Measurements from ENCODE around the gene MYL7.

Gene MYL7

GRCh38 chr7:44110719-44111635, 30.2 kb downstream of the MYL7 start:
- H3K27ac ChIP-seq (ENCODE audit: low read length) = no peak overlapping the region
- WGBS (ENCODE audit: insufficient coverage, insufficient read length) = no CpG with 5 or more reads among the region's 27 CpGs
- peaks cover 36% of the 10 kb centered on the region for H3K36me3 ChIP-seq (ENCODE audit: control insufficient read depth, insufficient read depth, low read length)
- H3K27me3 ChIP-seq (ENCODE audit: control insufficient read depth, insufficient read depth, low read length) = no peaks in the 10 kb centered on the region
- H3K4me1 ChIP-seq (ENCODE audit: control insufficient read depth, insufficient read depth, low read length) = 0 out of 2 replicates have a peak, but pooled peaks cover 2% of the 10 kb centered on the region
- no peak for DNase-seq (ENCODE audit: low read depth, low spot score)
- no peak overlapping the region for H3K4me3 ChIP-seq (ENCODE audit: low read length)
- no peaks in the 10 kb centered on the region for H3K9me3 ChIP-seq (ENCODE audit: control insufficient read depth, insufficient read depth, low read length)

DNA sequence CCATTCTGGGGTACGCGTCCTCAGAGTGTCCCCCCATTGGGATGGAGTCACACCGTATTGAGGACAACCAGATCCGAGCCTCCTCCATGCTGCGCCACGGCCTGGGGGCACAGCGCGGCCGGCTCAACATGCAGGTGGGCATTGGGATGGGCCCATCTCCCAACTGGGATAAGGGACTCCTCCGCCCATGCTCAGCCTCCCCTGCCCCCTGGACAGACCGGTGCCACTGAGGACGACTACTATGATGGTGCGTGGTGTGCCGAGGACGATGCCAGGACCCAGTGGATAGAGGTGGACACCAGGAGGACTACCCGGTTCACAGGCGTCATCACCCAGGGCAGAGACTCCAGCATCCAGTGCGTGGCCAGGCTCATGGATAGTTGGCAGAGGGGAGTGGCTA, 31.1 kb downstream of the MYL7 start:
- H3K9me3 ChIP-seq (ENCODE audit: control insufficient read depth, insufficient read depth, low read length) = no peaks in the 10 kb centered on the region
- no peak for DNase-seq (ENCODE audit: low read depth, low spot score)
- no peak overlapping the region for H3K4me3 ChIP-seq (ENCODE audit: low read length)
- H3K36me3 ChIP-seq (ENCODE audit: control insufficient read depth, insufficient read depth, low read length) = peaks cover 28% of the 10 kb centered on the region
- WGBS (ENCODE audit: insufficient coverage, insufficient read length) = no CpG with 5 or more reads among the region's 18 CpGs
- no peak overlapping the region for H3K27ac ChIP-seq (ENCODE audit: low read length)
- 0 out of 2 replicates have a peak, but pooled peaks cover 2% of the 10 kb centered on the region for H3K4me1 ChIP-seq (ENCODE audit: control insufficient read depth, insufficient read depth, low read length)
- H3K27me3 ChIP-seq (ENCODE audit: control insufficient read depth, insufficient read depth, low read length) = no peaks in the 10 kb centered on the region

- H3K4me3 ChIP-seq (ENCODE audit: low read length) = no peak overlapping the region
- 0 out of 2 replicates have a peak, but pooled peaks cover 2% of the 10 kb centered on the region for H3K4me1 ChIP-seq (ENCODE audit: control insufficient read depth, insufficient read depth, low read length)
- no peaks in the 10 kb centered on the region for H3K9me3 ChIP-seq (ENCODE audit: control insufficient read depth, insufficient read depth, low read length)
- H3K36me3 ChIP-seq (ENCODE audit: control insufficient read depth, insufficient read depth, low read length) = peaks cover 18% of the 10 kb centered on the region
- no CpG with 5 or more reads among the region's 21 CpGs for WGBS (ENCODE audit: insufficient coverage, insufficient read length)
- H3K27me3 ChIP-seq (ENCODE audit: control insufficient read depth, insufficient read depth, low read length) = no peaks in the 10 kb centered on the region
- no peak for DNase-seq (ENCODE audit: low read depth, low spot score)
- no peak overlapping the region for H3K27ac ChIP-seq (ENCODE audit: low read length)
Measured at GRCh38 chr7:44108768-44109750, 32.1 kb downstream of the MYL7 start.

DNA sequence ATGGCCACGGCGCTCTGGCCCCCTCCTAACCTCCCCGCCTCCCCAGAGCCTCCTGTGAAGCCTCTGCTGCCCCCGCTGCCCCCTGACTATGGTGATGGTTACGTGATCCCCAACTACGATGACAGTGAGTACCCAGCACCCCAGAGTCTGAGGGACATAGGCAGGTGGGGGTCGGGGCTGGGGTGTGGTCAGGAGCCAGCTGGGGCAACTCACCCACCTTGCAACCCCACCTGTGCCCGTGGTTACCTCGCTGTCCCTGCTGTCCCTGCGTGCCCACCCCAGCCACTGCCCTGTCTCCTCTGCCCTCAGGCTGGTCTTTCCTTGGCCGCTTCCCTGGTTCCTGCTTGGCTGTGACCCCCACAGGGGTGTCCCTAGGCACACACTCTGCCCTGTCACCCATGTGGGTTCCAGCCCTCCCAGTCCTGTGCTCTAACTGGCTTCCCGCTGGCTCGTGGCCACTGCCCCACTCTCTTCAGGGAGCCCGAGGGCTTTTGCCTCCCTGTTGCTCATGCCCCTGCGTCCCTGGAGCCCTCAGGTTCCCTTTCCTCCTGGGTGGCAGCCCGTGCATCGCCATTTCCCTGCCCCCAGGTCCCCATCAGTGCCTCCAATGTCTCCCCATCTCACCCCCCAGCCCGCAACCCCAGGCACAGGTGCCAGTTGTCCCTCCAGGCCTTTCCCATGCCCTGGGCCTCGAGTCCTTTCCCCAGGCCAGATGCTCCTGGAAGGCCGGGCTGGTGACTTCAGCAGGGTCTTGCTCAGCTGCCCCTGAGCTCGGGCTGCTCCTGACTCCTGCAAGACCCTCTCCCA, 33.0 kb downstream of the MYL7 start:
- Histone ChIP-seq H3K4me3 (ENCODE audit: low read length) (no peak overlapping the region), H3K9me3 (ENCODE audit: control insufficient read depth, insufficient read depth, low read length) (no peaks in the 10 kb centered on the region), H3K4me1 (ENCODE audit: control insufficient read depth, insufficient read depth, low read length) (0 out of 2 replicates have a peak, but pooled peaks cover 2% of the 10 kb centered on the region), H3K27me3 (ENCODE audit: control insufficient read depth, insufficient read depth, low read length) (no peaks in the 10 kb centered on the region), H3K27ac (ENCODE audit: low read length) (no peak overlapping the region), H3K36me3 (ENCODE audit: control insufficient read depth, insufficient read depth, low read length) (peaks cover 12% of the 10 kb centered on the region; the same call in 1 of the 2 replicates)
- no peak for DNase-seq (ENCODE audit: low read depth, low spot score)
- WGBS (ENCODE audit: insufficient coverage, insufficient read length) = no CpG with 5 or more reads among the region's 21 CpGs

- no CpG with 5 or more reads among the region's 18 CpGs for WGBS (ENCODE audit: insufficient coverage, insufficient read length)
- peaks cover 10% of the 10 kb centered on the region; the same call in 1 of the 2 replicates for H3K36me3 ChIP-seq (ENCODE audit: control insufficient read depth, insufficient read depth, low read length)
- H3K4me3 ChIP-seq (ENCODE audit: low read length) = no peak overlapping the region
- no peak for DNase-seq (ENCODE audit: low read depth, low spot score)
- H3K27me3 ChIP-seq (ENCODE audit: control insufficient read depth, insufficient read depth, low read length) = no peaks in the 10 kb centered on the region
- no peaks in the 10 kb centered on the region for H3K4me1 ChIP-seq (ENCODE audit: control insufficient read depth, insufficient read depth, low read length)
- H3K27ac ChIP-seq (ENCODE audit: low read length) = no peak overlapping the region
- no peaks in the 10 kb centered on the region for H3K9me3 ChIP-seq (ENCODE audit: control insufficient read depth, insufficient read depth, low read length)
Measured at GRCh38 chr7:44107116-44107960, 33.8 kb downstream of the MYL7 start.

GRCh38 chr7:44106311-44107065, 34.6 kb downstream of the MYL7 start:
- H3K9me3 ChIP-seq (ENCODE audit: control insufficient read depth, insufficient read depth, low read length) = no peaks in the 10 kb centered on the region
- DNase-seq (ENCODE audit: low read depth, low spot score) = no peak
- WGBS (ENCODE audit: insufficient coverage, insufficient read length) = no CpG with 5 or more reads among the region's 10 CpGs
- H3K4me1 ChIP-seq (ENCODE audit: control insufficient read depth, insufficient read depth, low read length) = no peaks in the 10 kb centered on the region
- H3K36me3 ChIP-seq (ENCODE audit: control insufficient read depth, insufficient read depth, low read length) = peaks cover 10% of the 10 kb centered on the region; the same call in 1 of the 2 replicates
- no peak overlapping the region for H3K27ac ChIP-seq (ENCODE audit: low read length)
- no peak overlapping the region for H3K4me3 ChIP-seq (ENCODE audit: low read length)
- no peaks in the 10 kb centered on the region for H3K27me3 ChIP-seq (ENCODE audit: control insufficient read depth, insufficient read depth, low read length)

- Histone ChIP-seq H3K27me3 (ENCODE audit: control insufficient read depth, insufficient read depth, low read length) (no peaks in the 10 kb centered on the region), H3K4me3 (ENCODE audit: low read length) (no peak overlapping the region), H3K4me1 (ENCODE audit: control insufficient read depth, insufficient read depth, low read length) (no peaks in the 10 kb centered on the region), H3K9me3 (ENCODE audit: control insufficient read depth, insufficient read depth, low read length) (no peaks in the 10 kb centered on the region), H3K36me3 (ENCODE audit: control insufficient read depth, insufficient read depth, low read length) (peaks cover 6% of the 10 kb centered on the region; the same call in 1 of the 2 replicates), H3K27ac (ENCODE audit: low read length) (no peak overlapping the region)
- no CpG with 5 or more reads among the region's 2 CpGs for WGBS (ENCODE audit: insufficient coverage, insufficient read length)
- DNase-seq (ENCODE audit: low read depth, low spot score) = no peak
Measured at GRCh38 chr7:44105832-44106231, 35.3 kb downstream of the MYL7 start.

DNA sequence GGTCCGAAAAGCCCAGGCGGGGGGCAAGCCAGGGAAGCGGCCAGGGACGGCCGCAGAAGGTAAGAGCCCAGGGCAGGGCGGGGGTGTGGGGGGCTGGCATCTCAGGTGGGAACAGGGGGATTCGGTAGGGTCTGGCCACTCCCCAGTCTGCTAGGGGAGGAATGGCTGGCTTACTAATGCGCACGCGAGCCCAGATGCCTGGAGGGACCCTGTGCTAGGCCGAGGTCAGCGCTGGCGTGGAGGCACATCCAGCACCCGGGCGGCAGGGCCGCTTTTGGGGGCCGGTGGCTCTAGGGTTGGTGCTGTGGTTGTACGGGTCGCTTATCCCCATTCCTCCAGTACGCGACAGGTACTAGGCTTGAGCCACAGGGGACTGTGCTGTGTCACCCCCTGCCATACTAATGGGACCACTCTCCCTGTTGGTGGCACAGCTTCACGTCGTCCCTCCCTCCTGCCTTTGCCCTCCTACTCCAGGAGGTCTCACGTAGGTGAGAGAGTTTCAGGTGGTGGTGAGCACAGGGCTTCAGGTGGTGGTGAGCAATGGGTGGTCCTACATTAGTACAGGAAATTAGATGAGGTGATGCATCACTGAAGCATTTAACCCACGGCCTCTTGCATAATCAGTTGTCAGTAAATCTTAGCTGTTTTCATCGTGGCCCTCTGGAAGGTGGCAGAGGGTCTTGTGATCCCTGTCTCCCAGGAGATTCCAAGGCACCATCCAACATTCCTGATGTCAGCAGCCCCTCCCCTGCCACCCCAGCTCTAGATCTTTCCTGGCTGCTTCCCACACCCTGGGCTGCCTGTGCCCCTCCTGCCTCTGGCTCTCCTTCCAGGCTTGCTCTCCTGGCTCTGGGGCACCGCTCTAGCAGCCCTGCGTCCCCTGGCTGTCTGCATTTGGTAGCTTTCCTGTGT, 36.0 kb downstream of the MYL7 start:
- H3K4me1 ChIP-seq (ENCODE audit: control insufficient read depth, insufficient read depth, low read length) = 0 out of 2 replicates have a peak, but pooled peaks cover 1% of the 10 kb centered on the region
- no peak overlapping the region for H3K27ac ChIP-seq (ENCODE audit: low read length)
- WGBS (ENCODE audit: insufficient coverage, insufficient read length) = no CpG with 5 or more reads among the region's 28 CpGs
- H3K36me3 ChIP-seq (ENCODE audit: control insufficient read depth, insufficient read depth, low read length) = 0 out of 2 replicates have a peak, but pooled peaks cover 5% of the 10 kb centered on the region
- H3K4me3 ChIP-seq (ENCODE audit: low read length) = peak overlapping the region; percentile 78; the same call in 1 of the 2 replicates
- H3K27me3 ChIP-seq (ENCODE audit: control insufficient read depth, insufficient read depth, low read length) = no peaks in the 10 kb centered on the region
- H3K9me3 ChIP-seq (ENCODE audit: control insufficient read depth, insufficient read depth, low read length) = no peaks in the 10 kb centered on the region
- no peak for DNase-seq (ENCODE audit: low read depth, low spot score)

Measured in iPS DF 6.9 (cell line).